C4-2B (cell line): ENCODE measurements around the gene KRT24.

Source experiments
- ZFX ChIP-seq: fragments of 450-650 bp; IDR thresholded peaks from 2 replicates; pipeline ENCODE4 v1.6.1; 2017
- TF ChIP-seq, protein P1 (sequence below): fragments of 450-650 bp; conservative IDR thresholded peaks from 2 replicates; pipeline ENCODE4 v1.5.1; 2017; ENCODE audit warnings: mild to moderate bottlenecking

GRCh38 chr17:40751065-40751464 is 47.5 kb upstream of the KRT24 start:
- TF ChIP-seq, protein P1, sequence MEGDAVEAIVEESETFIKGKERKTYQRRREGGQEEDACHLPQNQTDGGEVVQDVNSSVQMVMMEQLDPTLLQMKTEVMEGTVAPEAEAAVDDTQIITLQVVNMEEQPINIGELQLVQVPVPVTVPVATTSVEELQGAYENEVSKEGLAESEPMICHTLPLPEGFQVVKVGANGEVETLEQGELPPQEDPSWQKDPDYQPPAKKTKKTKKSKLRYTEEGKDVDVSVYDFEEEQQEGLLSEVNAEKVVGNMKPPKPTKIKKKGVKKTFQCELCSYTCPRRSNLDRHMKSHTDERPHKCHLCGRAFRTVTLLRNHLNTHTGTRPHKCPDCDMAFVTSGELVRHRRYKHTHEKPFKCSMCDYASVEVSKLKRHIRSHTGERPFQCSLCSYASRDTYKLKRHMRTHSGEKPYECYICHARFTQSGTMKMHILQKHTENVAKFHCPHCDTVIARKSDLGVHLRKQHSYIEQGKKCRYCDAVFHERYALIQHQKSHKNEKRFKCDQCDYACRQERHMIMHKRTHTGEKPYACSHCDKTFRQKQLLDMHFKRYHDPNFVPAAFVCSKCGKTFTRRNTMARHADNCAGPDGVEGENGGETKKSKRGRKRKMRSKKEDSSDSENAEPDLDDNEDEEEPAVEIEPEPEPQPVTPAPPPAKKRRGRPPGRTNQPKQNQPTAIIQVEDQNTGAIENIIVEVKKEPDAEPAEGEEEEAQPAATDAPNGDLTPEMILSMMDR = no peak
- no peak for TF ChIP-seq ZFX
